ENCODE data around the gene ALPL. TPM values are rescaled to one million over a fixed set of nuclear protein-coding genes. Genes with fewer than 3 reads are reported as not detected.

Gene ALPL
- total RNA-seq, 6 donors from 2014 or later = 72.3 to 327 (median 182) TPM

- H3K4me3 ChIP-seq = no peak overlapping the region
- no peaks in the 10 kb centered on the region for H3K27me3 ChIP-seq
- H3K4me1 ChIP-seq = peaks cover 16 to 22% (median 20%) of the 10 kb centered on the region in 4 donors
- 96% methylated on average over 5 of the region's 5 CpGs for WGBS, 2 donors
- peak overlapping the region in 1 of 4 donors; percentile 30 for H3K27ac ChIP-seq
- DNase-seq (no peak), ATAC-seq (ENCODE audit: low FRiP score in 2 of 2) (no peak)
- TF ChIP-seq EP300 (IDR thresholded peaks at IDR 0.05) (no peak), POLR2AphosphoS5 (IDR thresholded peaks at IDR 0.05) (no peak), CTCF (IDR thresholded peaks at IDR 0.05) (no peak), POLR2A (IDR thresholded peaks at IDR 0.05) (no peak)
- no peaks in the 10 kb centered on the region for H3K9me3 ChIP-seq
- no peaks in the 10 kb centered on the region for H3K36me3 ChIP-seq
Observed at GRCh38 chr1:21534146-21534545, 24.9 kb downstream of the ALPL start.

- Histone ChIP-seq H3K9me3 (no peaks in the 10 kb centered on the region), H3K4me3 (no peak overlapping the region), H3K4me1 (peaks cover 16 to 24% (median 20%) of the 10 kb centered on the region in 4 donors), H3K27me3 (no peaks in the 10 kb centered on the region), H3K36me3 (no peaks in the 10 kb centered on the region), H3K27ac (peak overlapping the region in 1 of 4 donors; percentile 30)
- DNase-seq (peak in 1 of 2 donors; percentile 54), ATAC-seq (ENCODE audit: low FRiP score in 2 of 2) (peak; percentile 41 to 54)
- TF ChIP-seq CTCF (IDR thresholded peaks at IDR 0.05) (peak in 3 of 6 experiments; percentile 44 to 55 (median 46)), EP300 (IDR thresholded peaks at IDR 0.05) (no peak)
- WGBS, 2 donors = 50 to 53% methylated on average over 11 of the region's 11 CpGs
Observed at GRCh38 chr1:21534674-21535378, 25.6 kb downstream of the ALPL start.

DNA sequence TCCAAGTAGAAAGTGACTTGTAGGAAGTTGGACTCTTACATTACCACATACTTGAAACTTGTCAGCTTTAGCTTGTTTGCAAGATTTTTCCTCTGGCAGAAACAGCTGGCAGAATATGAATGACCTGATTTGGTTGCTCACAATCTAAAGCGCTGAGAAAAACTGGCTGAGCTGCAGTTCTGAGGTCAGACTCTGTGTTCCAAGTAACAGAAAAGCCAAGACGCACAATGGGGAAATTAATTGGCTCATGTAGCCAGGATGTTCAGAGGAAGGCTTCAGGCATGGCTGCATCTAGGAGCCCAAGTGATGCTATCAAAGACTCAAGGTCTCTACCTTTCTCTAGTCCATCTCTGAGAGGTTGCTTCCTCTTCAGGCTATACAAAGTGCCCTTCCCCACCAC, 27.0 kb downstream of the ALPL start:
- Histone ChIP-seq H3K36me3 (no peaks in the 10 kb centered on the region), H3K4me3 (no peak overlapping the region), H3K4me1 (peaks cover 16 to 25% (median 20%) of the 10 kb centered on the region in 4 donors), H3K27me3 (no peaks in the 10 kb centered on the region), H3K9me3 (no peaks in the 10 kb centered on the region), H3K27ac (peak overlapping the region in 3 of 4 donors; percentile 26 to 64 (median 59))
- no peak for DNase-seq
- WGBS, 2 donors = 58 to 61% methylated on average over 2 of the region's 2 CpGs
- peak in 1 of 2 donors; percentile 46 for ATAC-seq (ENCODE audit: low FRiP score in 2 of 2)
- TF ChIP-seq EP300 (IDR thresholded peaks at IDR 0.05) (no peak), POLR2A (IDR thresholded peaks at IDR 0.05) (no peak), CTCF (IDR thresholded peaks at IDR 0.05) (no peak), POLR2AphosphoS5 (IDR thresholded peaks at IDR 0.05) (no peak)

DNA sequence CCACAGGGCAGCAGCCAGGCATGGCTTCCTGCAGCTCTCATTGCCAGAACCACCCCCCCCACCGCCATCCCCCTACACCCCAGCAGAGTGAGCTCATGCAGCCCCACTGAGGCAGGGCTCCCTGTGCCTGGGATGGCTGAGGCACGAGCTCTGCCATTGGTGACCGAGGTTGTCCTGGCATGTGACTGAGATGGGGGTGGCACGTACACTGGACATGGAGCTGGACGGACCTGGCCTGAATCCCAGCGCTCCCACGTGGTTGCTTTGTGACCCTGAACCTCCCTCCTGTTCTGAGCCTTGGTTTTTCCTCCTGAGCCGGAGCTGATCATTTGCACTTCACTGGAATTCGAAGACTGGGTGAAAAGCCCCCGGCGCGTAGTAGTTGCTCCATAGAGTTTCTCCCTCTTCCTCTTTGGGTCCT, 28.3 kb downstream of the ALPL start:
- Histone ChIP-seq H3K27ac (peak overlapping the region in 3 of 4 donors; percentile 32 to 51 (median 42)), H3K4me3 (no peak overlapping the region), H3K4me1 (peaks cover 16 to 22% (median 19%) of the 10 kb centered on the region in 4 donors), H3K36me3 (no peaks in the 10 kb centered on the region), H3K27me3 (no peaks in the 10 kb centered on the region), H3K9me3 (no peaks in the 10 kb centered on the region)
- ATAC-seq (ENCODE audit: low FRiP score in 2 of 2) = no peak
- 51 to 61% methylated on average over 7 to 11 of the region's 12 CpGs for WGBS, 2 donors
- TF ChIP-seq EP300 (IDR thresholded peaks at IDR 0.05) (no peak), CTCF (IDR thresholded peaks at IDR 0.05) (no peak), POLR2A (IDR thresholded peaks at IDR 0.05) (no peak), POLR2AphosphoS5 (IDR thresholded peaks at IDR 0.05) (no peak)
- no peak for DNase-seq

Measured in upper lobe of left lung (tissue), 6 donors.